B cell (primary cell): ENCODE results near the gene PIM3.

ENCODE experiments used
- CTCF ChIP-seq: fragments of 200-600 bp; IDR thresholded peaks from one replicate; pipeline ENCODE4 v1.8.0; 2022; ENCODE audit warnings: antibody characterized with exemption, mild to moderate bottlenecking
- EZH2 ChIP-seq: IDR thresholded peaks from 2 replicates; pipeline ENCODE4 v1.6.1; 2012; ENCODE audit warnings: borderline replicate concordance, low read depth, mild to moderate bottlenecking, moderate library complexity, low read length; ENCODE audit not compliant: insufficient read depth, poor library complexity, severe bottlenecking

GRCh38 chr22:49936973-49937757, 23.4 kb upstream of the PIM3 start:
- no peak for TF ChIP-seq EZH2
- no peak for TF ChIP-seq CTCF
